Occipital lobe (tissue), 2 donors: ENCODE measurements around the gene ST3GAL3. TPM values are rescaled to one million over a fixed set of nuclear protein-coding genes. Genes with fewer than 3 reads are reported as not detected.
A peak's percentile ranks its signal among the peaks of the same experiment; 100 is the strongest.

ENCODE experiments used
- DNase-seq: peaks from one replicate; lab custom pipeline; 2025; lab: John Stamatoyannopoulos, UW
- total RNA-seq: library from RNA; depleted of rRNA; stranded (reverse); fragments of >200 nt; gene quantifications from one replicate; pipeline ENCODE4 v1.2.3, GENCODE V29; 2014

Gene ST3GAL3
- total RNA-seq, 1 donor from 2014 or later = 25.7 TPM

- DNase-seq = no peak
Measured at GRCh38 chr1:43962324-43962723, 255.0 kb downstream of the ST3GAL3 start.

GRCh38 chr1:43963006-43963405 lies 255.7 kb downstream of the ST3GAL3 start:
- DNase-seq = no peak

- no peak for DNase-seq
Measured at GRCh38 chr1:43963890-43964289, 256.6 kb downstream of the ST3GAL3 start.

- DNase-seq = no peak
Measured at GRCh38 chr1:43965316-43965715, 258.0 kb downstream of the ST3GAL3 start.

GRCh38 chr1:43968348-43968948 lies 261.1 kb downstream of the ST3GAL3 start:
- no peak for DNase-seq

- DNase-seq = no peak
Measured at GRCh38 chr1:43969416-43969745, 262.0 kb downstream of the ST3GAL3 start.

GRCh38 chr1:43969746-43970466 lies 262.6 kb downstream of the ST3GAL3 start, which contains the start of gene DPH2:
Gene DPH2 (plus strand): TSS chr1:43970010. CDS start chr1:43970176, 166 bp downstream.
- peak; percentile 97 for DNase-seq

GRCh38 chr1:43970502-43970901 lies 263.2 kb downstream of the ST3GAL3 start:
- no peak for DNase-seq

GRCh38 chr1:43970911-43971310 lies 263.6 kb downstream of the ST3GAL3 start:
- DNase-seq = no peak

- no peak for DNase-seq
Measured at GRCh38 chr1:43971336-43971980, 264.1 kb downstream of the ST3GAL3 start.

- DNase-seq = no peak
Measured at GRCh38 chr1:43973981-43974442, 266.7 kb downstream of the ST3GAL3 start.

GRCh38 chr1:43974443-43975248 lies 267.3 kb downstream of the ST3GAL3 start, which contains the start of gene ATP6V0B:
Gene ATP6V0B (plus strand): TSS chr1:43974960. CDS start chr1:43975041, 81 bp downstream.
- peak; percentile 95 for DNase-seq

GRCh38 chr1:43975249-43975961 lies 268.1 kb downstream of the ST3GAL3 start:
- peak; percentile 17 for DNase-seq

GRCh38 chr1:43976045-43976444 lies 268.7 kb downstream of the ST3GAL3 start:
- DNase-seq = no peak

- DNase-seq = no peak
Measured at GRCh38 chr1:43976890-43977289, 269.6 kb downstream of the ST3GAL3 start.

- DNase-seq = no peak
Measured at GRCh38 chr1:43977376-43978263, 270.3 kb downstream of the ST3GAL3 start.

- DNase-seq = no peak
Measured at GRCh38 chr1:43978264-43978550, 270.9 kb downstream of the ST3GAL3 start.

GRCh38 chr1:43978551-43979260 lies 271.4 kb downstream of the ST3GAL3 start, which contains the start of gene B4GALT2:
Gene B4GALT2 (plus strand): TSS chr1:43979210. CDS start chr1:43981161, 1,951 bp downstream.
- no peak for DNase-seq

- DNase-seq = no peak
Measured at GRCh38 chr1:43979261-43979527, 271.9 kb downstream of the ST3GAL3 start.
